HCT116 (cell line): ENCODE data around the gene CHKA. TPM values are rescaled to one million over a fixed set of nuclear protein-coding genes. Genes with fewer than 3 reads are reported as not detected.

Experiments used
- ATAC-seq: fragments of 200-7000 bp; cut with Tn5 transposase; 2 replicates; pipeline ENCODE4 v1.9.1; 2020; ENCODE audit warnings: mild to moderate bottlenecking, moderate library complexity
- BruUV-seq: library from RNA; stranded (reverse); fragments of 400-500 nt; replicated peaks from 2 replicates; lab custom pipeline; 2021; lab: Mats Ljungman, UMichigan
- CTCF ChIA-PET: fragments of 300-600 bp; sonication (Branson Sonifier 250); formaldehyde crosslinking; loops from one replicate; lab custom pipeline; 2021; ENCODE audit warnings: antibody characterized with exemption; lab: Charles Lee
- POLR2A ChIA-PET: fragments of 300-600, 350-600 bp; sonication (Branson Sonifier 250); formaldehyde crosslinking; loops from one replicate; lab custom pipeline; 2021; ENCODE audit warnings: antibody characterized with exemption; lab: Charles Lee
- RAD21 ChIA-PET, 2 experiments: fragments of 300-600 bp; sonication (Branson Sonifier 250); formaldehyde crosslinking; loops; one replicate each; lab custom pipeline; 2023; ENCODE audit warnings: low total read pairs in 2 of 2; ENCODE audit not compliant: uncharacterized antibody in 2 of 2, unreplicated experiment in 2 of 2, low non-redundant PET in 1 of 2; lab: Charles Lee
- DNase-seq: peaks from one replicate; pipeline ENCODE4 v3.0.0-alpha.2; 2010; ENCODE audit warnings: low read depth, low spot score
- H2AFZ ChIP-seq: fragments of 200-600 bp; shearing (Covaris generic), sonication (generic); 2 replicates; pipeline ENCODE4 v1.6.1; 2017; ENCODE audit warnings: low read depth, mixed run types, mixed read lengths, antibody characterized with exemption, low read length; ENCODE audit not compliant: poor library complexity, severe bottlenecking
- H3K27ac ChIP-seq: 2 replicates; pipeline ENCODE4 v1.5.1; 2012; ENCODE audit warnings: low read depth, low read length
- H3K27me3 ChIP-seq: fragments of 200-600 bp; sonication (generic); 2 replicates; pipeline ENCODE4 v1.6.1; 2016; ENCODE audit warnings: mixed run types, low read length, mixed read lengths; ENCODE audit not compliant: insufficient read depth
- H3K36me3 ChIP-seq, 2 experiments: fragments of 200-500 bp in 1 of 2; fragments of 200-600 bp in 1 of 2; sonication (Bioruptor generic) in 1 of 2; sonication (generic) in 1 of 2; 2 replicates each; pipeline versions ENCODE4 v1.5.1 to v1.6.1; 2014 to 2016; ENCODE audit warnings: low read length in 2 of 2, inconsistent platforms in 1 of 2, mixed read lengths in 1 of 2, mixed run types in 1 of 2; ENCODE audit not compliant: insufficient read depth in 2 of 2, control insufficient read depth in 1 of 2
- H3K4me1 ChIP-seq, 2 experiments: fragments of 200-600 bp in 1 of 2; sonication (generic) in 1 of 2; 2 replicates each; pipeline versions ENCODE4 v1.5.1 to v1.6.1; 2012 to 2017; ENCODE audit warnings: low read length in 2 of 2, inconsistent platforms in 1 of 2, mild to moderate bottlenecking in 1 of 2, mixed read lengths in 1 of 2, mixed run types in 1 of 2, moderate library complexity in 1 of 2; ENCODE audit not compliant: insufficient read depth in 2 of 2, control insufficient read depth in 1 of 2
- H3K4me2 ChIP-seq: fragments of 200-600 bp; sonication (generic); 2 replicates; pipeline ENCODE4 v1.6.1; 2017; ENCODE audit warnings: mixed run types, low read length, mixed read lengths
- H3K4me3 ChIP-seq, 2 experiments: fragments of 200-600 bp in 1 of 2; sonication (generic) in 1 of 2; replicated peaks in 1 of 2; 2 replicates each; pipeline ENCODE4 v1.5.1; 2011 to 2016; ENCODE audit warnings: low read length in 2 of 2, control low read depth in 1 of 2, low read depth in 1 of 2, mild to moderate bottlenecking in 1 of 2, mixed read lengths in 1 of 2, mixed run types in 1 of 2
- H3K79me2 ChIP-seq: fragments of 200-600 bp; sonication (generic); 2 replicates; pipeline ENCODE4 v1.6.1; 2017; ENCODE audit warnings: mild to moderate bottlenecking, mixed run types, low read length, moderate library complexity, mixed read lengths; ENCODE audit not compliant: insufficient read depth
- H3K9ac ChIP-seq: fragments of 200-600 bp; sonication (generic); 2 replicates; pipeline ENCODE4 v1.6.1; 2016; ENCODE audit warnings: low read length, mixed read lengths
- H3K9me2 ChIP-seq: fragments of 200-600 bp; sonication (generic), shearing (Covaris generic); 2 replicates; pipeline ENCODE4 v1.6.1; 2017; ENCODE audit warnings: mixed run types, mild to moderate bottlenecking, moderate library complexity; ENCODE audit not compliant: insufficient read depth
- H3K9me3 ChIP-seq, 2 experiments: fragments of 200-500 bp in 1 of 2; fragments of 200-600 bp in 1 of 2; sonication (Bioruptor generic) in 1 of 2; sonication (generic) in 1 of 2; 2 replicates each; pipeline ENCODE4 v1.6.1; 2014 to 2017; ENCODE audit warnings: low read length in 2 of 2, mixed read lengths in 2 of 2, inconsistent platforms in 1 of 2, low read depth in 1 of 2, mild to moderate bottlenecking in 1 of 2, mixed run types in 1 of 2, moderate library complexity in 1 of 2; ENCODE audit not compliant: control insufficient read depth in 1 of 2, insufficient read depth in 1 of 2
- H4K20me1 ChIP-seq: fragments of 200-600 bp; sonication (generic), shearing (Covaris generic); 2 replicates; pipeline ENCODE4 v1.6.1; 2017; ENCODE audit warnings: mixed run types, mild to moderate bottlenecking, moderate library complexity; ENCODE audit not compliant: insufficient read depth
- ELF1 ChIP-seq: IDR thresholded peaks from 2 replicates; pipeline ENCODE4 v1.6.1; 2012; ENCODE audit warnings: low read depth, borderline replicate concordance
- EZH2phosphoT487 ChIP-seq: fragments of 200-600 bp; IDR thresholded peaks from 2 replicates; pipeline ENCODE4 v1.6.1; 2018; ENCODE audit warnings: antibody characterized with exemption, borderline replicate concordance
- FOSL1 ChIP-seq: IDR thresholded peaks from 2 replicates; pipeline ENCODE4 v1.6.1; 2012; ENCODE audit warnings: low read depth
- REST ChIP-seq: IDR thresholded peaks from 2 replicates; pipeline ENCODE4 v1.6.1; 2012; ENCODE audit warnings: low read depth
- SP1 ChIP-seq: IDR thresholded peaks from 2 replicates; pipeline ENCODE4 v1.6.1; 2012; ENCODE audit warnings: low read depth
- ZBTB33 ChIP-seq: IDR thresholded peaks from 2 replicates; pipeline ENCODE4 v1.6.1; 2011; ENCODE audit warnings: mild to moderate bottlenecking, low read length, moderate library complexity; ENCODE audit not compliant: insufficient replicate concordance; ENCODE audit errors: extremely low read depth
- intact Hi-C: fragments of 100-400 bp; cut with micrococcal nuclease; formaldehyde crosslinking; loops from 2 replicates; pipeline ENCODE4 v1.10.0; 2022
- total RNA-seq: library from RNA; stranded (reverse); gene quantifications from one replicate; pipeline ENCODE4 v1.2.1, GENCODE V29; 2021; ENCODE audit not compliant: unreplicated experiment

The CHKA gene
- total RNA-seq, 1 experiment from 2014 or later = 33.1 TPM

GRCh38 chr11:68099057-68099456 lies 22.1 kb downstream of the CHKA start (continued):
- TF ChIP-seq REST = no peak

GRCh38 chr11:68096962-68097361 lies 24.2 kb downstream of the CHKA start:
- Histone ChIP-seq H3K27me3 (no peaks in the 10 kb centered on the region), H2AFZ (no peak overlapping the region), H3K27ac (no peak overlapping the region), H3K4me1 (peaks cover 12 to 17% of the 10 kb centered on the region in 2 experiments; a peak in 3 of 4 replicates), H3K4me2 (no peak overlapping the region), H3K9me3 (no peaks in the 10 kb centered on the region), H3K9me2 (no peaks in the 10 kb centered on the region), H3K79me2 (peaks cover 46% of the 10 kb centered on the region), H3K9ac (no peak overlapping the region), H4K20me1 (0 out of 2 replicates have a peak, but pooled peaks cover 9% of the 10 kb centered on the region), H3K4me3 (no peak overlapping the region), H3K36me3 (no peaks in the 10 kb centered on the region)
- ATAC-seq (no peak), DNase-seq (no peak)
- POLR2A ChIA-PET = no interaction called here
- BruUV-seq = no TSS peak
- intact Hi-C loops = no loop called here
- CTCF ChIA-PET = no interaction called here
- RAD21 ChIA-PET = no interaction called here
- TF ChIP-seq SP1 = no peak
- no peak for TF ChIP-seq ELF1
- TF ChIP-seq ZBTB33 = no peak
- no peak for TF ChIP-seq FOSL1
- no peak for TF ChIP-seq EZH2phosphoT487
